Right renal pelvis (tissue), 4 donors: Measurements from ENCODE around the gene PRIMPOL. TPM values are rescaled to one million over a fixed set of nuclear protein-coding genes. Genes with fewer than 3 reads are reported as not detected.

ENCODE experiments used
- DNase-seq, 4 donors: peaks; one replicate each; pipeline ENCODE4 v3.0.0-alpha.2; 2013; ENCODE audit warnings: low read depth in 4 of 4, low spot score in 3 of 4, missing footprints in 1 of 4
- polyA plus RNA-seq, 4 donors: library from polyadenylated mRNA; unstranded; fragments of 120-200 nt; gene quantifications; one replicate each; pipeline ENCODE4 v1.2.1, GENCODE V29; 2013; ENCODE audit not compliant: insufficient read length in 4 of 4

PRIMPOL gene
- polyA plus RNA-seq, 4 donors = 27.3 to 36.4 (median 30.6) TPM

DNA sequence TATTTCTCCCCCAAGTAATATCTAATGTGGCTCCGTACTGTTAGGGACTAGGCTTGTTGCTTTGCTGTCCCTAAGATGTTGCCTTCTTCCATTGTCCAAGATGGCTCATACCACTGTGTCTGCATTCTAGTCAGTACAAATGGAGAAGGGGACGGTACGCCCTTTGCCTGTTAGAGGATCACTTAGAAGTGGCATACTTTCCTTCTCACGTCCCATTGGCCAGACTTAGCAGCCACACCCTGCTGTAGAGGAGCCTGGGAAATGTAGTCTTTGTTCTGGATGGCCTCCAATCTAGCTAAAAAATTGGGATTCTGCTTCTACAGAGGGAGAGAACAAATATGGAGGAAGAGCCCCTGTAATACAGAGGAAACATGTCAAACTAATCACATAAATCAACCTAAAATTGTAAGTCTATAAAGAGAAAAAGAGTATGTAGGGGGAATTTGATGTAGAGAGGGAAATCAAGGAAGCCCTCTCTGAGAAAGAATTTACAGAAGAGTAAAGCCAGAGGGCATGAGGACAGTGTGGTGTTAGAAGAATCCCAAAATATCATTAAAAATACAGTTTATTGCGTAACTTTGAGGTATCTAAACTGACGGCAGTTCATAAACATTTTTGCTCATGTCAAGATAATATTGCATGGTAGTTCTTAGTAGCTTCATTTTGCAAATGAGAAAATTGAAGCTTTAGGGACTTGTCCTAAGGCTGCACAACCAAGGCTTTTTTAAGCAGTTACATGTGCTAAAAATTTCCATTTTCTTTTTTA is 15.1 kb downstream of the PRIMPOL start:
- no peak for DNase-seq

DNA sequence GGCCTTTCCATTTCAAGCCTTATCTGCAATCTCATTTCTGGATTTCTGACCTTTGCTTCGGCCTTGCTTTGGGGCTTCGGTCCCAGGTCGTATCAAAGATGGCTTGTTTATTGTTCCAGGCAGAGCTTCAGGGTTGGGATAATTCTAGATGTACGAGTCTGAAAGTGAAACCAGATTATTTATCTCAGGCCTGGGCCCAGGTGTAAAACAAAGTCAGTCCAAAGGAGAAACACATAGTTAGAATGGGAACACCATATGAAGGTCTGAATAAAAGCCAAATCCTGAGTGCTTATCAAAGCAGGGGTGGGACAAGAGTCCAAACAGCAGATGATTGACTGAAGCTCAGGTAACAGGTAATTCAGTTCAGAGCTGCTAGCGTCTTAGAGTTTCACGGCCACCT is 17.1 kb downstream of the PRIMPOL start:
- no peak for DNase-seq

DNA sequence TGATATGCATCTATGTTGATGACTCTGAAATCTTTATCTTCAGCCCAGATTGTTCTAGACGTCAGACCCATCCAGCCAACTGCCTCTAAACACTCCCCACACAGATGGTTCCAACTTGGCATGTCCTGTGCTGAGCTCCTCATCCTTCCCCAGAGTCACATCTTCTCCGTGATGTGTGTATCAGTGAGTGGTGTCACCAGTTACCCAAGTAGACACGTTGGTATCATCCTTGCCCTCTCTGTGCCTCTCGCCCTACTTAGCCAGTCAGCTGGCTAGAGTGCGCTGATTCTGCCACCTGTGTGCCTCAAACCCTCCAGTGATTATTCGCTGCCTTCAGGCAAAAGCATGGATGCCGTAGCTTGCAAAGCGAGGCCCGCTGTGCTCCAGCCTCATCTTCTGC is 18.6 kb downstream of the PRIMPOL start:
- no peak for DNase-seq

DNA sequence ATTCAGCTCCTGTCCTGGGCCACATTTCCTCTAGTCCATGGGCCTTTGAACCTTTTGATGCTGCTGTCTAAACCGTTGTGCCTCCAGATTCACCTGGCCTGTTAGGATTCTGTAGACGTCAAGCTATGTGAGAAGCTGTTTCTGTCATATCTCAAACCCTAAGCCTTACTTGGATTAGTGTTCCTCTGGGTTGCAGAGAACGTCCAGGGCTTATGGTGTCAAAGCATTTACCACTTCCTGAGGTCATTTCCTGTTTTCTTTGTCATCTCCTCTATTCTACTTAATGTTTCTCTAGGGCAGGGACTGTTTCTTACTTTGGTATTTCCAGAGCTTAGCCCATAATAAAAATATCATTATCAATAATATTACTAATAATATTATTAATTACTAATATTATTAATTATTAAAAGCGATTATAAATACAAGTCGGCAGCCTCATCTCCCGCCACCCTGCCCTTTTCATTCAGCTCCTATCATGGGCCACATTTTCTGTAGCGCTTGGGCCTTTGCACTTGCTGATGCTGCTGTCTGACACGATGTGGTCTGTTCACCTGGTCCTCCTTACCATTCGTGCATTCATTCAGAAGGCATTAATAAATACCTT is 19.1 kb downstream of the PRIMPOL start:
- DNase-seq = no peak

DNA sequence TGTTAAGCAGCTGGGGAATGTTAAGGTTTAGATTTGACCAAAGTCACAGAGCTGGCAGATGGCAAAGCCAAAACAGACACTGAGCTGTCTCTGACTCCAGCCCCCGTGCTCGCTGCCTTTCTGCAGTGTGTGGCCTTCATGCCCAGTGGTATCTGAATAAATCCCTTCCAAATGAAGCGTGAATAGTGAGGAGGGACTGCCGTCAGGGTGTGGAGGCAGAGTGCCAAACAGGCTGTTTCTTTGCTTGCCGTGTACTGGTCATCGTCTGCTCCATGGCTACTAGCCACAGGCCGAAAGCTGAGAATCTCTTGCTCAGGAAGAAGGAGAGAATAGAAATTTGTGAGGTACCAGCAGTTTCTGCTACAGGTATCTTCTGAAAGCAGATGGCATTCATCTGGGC is 19.7 kb downstream of the PRIMPOL start:
- no peak for DNase-seq

DNA sequence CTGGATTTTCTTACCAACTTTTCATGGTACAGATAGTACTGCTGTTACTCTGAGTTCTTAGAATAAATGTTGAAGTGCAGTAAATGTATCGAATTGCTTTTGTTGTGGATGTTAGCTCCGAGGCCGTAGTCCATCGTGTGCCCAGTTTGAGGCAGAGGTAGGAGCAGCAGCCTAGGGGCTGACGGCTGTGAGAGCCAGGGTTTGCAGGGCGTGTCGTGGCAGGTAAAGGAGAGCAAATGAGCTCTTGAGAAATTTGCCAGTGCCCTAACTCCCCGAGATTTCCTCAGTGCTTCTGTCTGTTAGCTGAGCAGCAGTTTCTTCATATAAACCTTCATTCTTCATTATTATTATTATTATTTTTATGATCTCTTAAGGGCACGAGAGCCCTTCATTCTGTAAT is 21.6 kb downstream of the PRIMPOL start:
- no peak for DNase-seq

DNA sequence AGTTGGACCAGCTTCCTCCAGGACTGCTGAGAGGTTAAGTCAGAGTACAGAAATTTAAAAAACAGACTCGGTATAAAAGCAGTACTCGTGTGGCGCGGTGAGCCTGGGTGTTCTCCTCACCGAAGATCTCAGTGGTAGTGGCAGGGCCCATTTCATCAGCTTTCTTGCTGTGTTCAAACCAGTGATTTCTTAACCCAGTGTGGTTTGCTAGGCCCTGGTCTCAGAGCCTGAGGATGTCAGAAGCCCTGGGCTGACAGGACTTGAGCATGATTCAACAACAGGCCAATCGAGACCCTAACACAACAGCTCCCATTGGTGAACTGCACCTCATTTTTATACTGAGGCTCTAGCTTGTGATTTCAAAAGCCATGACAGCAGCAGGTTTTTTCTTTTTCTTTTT is 23.2 kb downstream of the PRIMPOL start:
- no peak for DNase-seq

DNA sequence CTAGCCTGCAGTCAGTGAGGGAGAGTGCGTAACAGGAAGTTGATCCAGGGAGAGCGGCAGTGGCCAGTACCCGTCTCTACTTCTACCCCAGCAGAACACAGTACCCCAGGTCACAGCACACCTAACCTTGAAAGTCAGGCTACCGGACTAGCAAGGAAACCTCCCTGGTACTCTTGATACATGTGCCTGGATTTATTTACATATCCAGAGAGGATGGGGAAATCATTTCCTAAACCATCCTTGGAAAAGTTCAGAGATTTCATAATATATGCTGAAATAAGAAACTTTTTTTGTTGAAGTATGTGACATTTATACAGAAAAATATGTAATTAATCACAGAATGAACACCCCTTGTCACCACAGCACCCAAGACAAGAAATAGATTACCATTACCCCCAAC is 24.5 kb downstream of the PRIMPOL start:
- no peak for DNase-seq

DNA sequence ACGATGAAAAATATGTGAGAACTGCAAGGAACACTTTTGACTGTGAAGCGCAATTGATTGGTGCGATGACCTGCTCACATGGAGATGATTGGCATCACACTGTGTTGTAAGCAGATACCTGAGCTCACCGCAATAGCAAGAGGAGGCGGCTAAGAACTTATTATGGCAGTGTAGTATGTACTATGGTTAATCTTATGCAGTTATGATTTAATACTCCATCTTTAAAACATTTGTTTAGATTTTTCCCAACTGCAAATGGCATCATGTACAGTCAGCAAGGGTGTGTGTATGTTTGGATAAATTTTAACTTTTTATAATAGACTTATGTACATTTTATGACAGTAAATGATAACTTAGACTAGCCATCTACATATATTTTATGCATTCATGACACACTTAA is 25.5 kb downstream of the PRIMPOL start:
- no peak for DNase-seq

DNA sequence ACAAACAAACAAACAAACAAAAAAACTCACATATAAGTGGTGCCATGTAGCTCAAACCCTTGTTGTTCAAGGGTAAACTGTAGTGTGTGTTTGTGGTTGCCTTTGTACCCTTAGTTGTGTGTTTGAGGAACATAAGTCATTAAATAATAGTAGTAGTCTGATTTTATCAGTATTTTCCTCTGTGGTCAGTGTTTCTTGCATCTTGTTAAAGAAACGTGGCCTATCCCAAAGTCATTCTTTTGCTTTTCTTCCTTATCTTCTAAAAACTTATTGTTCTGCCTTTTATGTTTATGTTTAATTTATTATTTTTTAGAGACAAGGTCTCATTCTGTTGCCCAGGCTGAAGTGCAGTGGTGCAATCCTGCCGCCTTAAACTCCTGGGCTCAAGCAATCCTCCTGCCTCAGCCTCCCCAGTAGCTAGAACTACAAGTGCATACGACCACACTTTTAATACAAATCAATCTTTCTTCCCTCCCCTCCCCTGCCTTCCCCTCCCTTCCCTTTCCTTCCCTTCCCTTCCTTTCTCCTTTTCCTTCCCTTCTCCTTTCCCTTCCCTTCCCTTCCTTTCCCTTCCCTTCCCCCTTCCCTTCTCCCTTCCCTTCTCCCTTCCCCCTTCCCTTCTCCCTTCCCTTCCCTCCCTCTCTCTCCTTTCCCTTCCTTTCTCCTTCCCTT is 26.4 kb downstream of the PRIMPOL start:
- no peak for DNase-seq

DNA sequence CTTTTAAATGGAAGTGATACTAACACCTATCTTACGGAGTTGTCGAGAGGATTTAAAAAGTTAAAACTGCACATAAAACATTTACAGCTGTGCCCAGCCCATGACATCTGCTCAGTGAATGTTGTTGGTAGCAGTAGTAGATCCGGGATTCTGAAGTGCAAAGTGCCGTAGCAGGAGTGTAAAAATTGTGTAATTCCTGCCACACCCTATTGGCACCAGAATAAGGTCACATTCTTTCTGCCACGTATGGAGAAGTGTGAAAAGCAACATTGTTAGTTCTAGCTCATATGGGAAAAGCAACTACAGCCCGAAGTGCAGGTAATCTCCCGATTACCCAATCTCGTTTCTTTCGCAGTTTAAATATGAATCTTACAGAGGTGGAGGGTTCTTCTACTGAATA is 31.2 kb downstream of the PRIMPOL start:
- DNase-seq = no peak

DNA sequence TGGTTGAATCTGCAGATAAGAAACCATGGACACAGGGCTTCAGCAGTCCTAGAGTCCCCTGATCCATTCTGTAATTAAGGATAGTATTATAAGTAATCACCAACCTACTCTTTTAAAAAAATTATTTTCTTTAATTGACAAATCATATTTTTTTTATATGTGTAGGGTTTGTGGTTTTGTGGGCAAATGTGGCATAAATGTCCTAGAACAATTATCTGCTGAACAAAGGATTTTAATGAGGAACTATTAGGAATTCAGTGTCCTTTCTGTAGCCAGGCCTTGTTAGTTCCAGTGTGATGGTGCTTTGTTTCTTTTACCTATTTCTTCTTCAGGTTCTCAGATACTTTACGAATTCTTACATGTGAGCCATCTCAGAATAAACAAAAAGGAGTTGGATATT is 32.4 kb downstream of the PRIMPOL start:
- DNase-seq = no peak

DNA sequence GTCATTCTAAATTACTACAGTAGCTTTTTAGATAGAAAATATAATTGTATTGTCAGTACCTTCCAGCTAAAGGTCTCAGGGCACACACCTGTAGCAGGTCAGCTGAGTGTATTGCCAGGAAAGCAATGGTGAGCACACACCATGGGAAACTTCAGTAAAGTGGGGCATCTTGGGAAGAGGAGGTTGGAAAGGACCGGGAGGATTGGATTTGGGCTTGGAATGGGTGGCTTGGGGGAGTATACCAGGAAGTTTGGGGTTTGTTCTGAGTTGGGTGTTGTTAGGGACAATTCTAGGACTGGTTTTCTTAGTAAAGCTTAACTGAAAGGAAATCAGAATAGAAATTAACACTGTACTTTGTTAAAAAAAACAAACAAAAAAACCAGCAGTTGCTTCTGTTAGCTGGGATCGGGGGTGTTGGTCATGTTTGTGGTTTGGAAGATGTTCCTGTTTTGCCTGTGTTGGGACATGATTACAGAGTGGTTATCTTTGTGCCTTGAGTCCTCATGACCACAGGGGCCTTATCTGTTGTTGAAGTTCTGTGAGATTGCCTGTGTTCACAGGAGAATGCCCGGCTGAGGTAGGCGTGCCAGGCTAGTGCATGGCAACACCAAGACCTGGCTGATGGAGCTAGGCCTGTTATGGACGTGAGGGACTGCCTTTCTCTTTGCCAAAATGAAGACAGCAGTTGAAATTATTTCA is 35.1 kb downstream of the PRIMPOL start:
- no peak for DNase-seq

DNA sequence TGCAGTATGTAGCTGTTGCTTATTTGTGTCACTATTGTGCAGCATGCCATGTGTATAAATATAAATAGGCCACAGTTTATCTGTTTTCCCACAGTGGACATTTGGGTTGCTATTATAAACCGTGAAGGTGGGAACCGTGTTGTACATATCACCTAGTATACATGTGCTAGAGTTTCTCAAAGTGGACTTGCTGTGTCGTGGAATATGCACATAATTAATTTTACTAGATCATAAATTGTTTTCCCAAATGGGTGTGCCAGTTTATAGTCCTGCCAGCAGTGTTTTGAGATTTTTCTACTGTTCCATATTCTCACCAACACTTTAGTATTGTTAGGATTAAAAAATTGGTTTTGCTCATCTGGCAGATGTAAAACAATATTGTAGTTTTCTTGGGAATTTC is 38.5 kb downstream of the PRIMPOL start:
- no peak for DNase-seq

DNA sequence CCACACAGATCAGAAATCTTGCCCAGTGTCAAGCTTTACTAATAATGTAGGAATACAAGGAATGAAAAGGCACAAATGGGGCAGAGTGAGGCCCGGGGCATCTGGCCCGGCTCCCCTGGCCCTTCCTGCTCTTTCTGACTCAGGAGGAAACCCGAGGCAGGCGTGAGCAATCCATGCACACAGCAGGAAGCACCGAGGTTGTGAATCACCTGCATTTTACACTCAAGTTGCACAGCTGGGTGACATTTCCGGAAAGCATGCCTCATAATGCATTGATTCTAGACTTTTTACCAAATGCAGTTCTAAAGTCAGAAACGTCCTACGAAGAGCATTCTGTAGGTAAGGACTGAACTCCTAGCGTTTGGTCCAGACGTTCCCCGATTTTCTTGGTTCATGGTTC is 38.9 kb downstream of the PRIMPOL start:
- no peak for DNase-seq

DNA sequence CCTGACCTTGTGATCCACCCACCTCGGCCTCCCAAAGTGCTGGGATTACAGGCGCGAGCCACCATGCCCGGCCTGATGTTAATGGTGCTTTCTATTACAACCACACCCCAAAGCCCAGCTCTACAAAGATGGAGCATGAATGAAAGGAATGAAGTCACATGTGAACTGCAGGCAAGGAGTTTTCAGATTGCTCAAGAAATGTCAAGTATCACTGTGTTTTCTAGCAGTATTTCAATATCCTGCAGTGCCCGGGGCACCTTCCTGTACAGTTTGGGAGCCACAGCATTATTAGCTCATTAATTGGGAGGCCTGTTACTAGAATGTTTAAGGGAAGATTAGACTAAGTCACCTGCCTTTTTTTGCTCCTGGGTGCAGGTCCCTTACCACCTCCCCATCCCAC is 40.1 kb downstream of the PRIMPOL start:
- no peak for DNase-seq

DNA sequence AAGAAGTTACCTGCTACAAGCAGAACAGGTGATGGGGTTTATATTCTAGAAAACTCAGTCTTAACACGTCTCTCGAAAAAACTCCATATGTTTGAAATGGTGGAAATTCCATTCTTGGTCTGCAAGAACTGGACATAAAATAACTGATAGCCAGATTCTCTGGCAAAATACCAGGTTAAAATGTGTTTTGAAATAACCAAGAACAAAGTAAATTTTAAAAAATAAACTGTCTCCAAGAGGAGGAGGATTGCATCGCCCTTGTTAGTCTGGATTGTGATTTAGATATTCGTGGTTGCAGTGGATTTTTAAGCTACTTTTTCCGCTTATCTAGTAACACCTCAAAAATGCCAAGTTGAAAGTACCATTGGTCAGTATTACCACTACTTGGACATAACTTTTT is 43.5 kb downstream of the PRIMPOL start:
- no peak for DNase-seq

DNA sequence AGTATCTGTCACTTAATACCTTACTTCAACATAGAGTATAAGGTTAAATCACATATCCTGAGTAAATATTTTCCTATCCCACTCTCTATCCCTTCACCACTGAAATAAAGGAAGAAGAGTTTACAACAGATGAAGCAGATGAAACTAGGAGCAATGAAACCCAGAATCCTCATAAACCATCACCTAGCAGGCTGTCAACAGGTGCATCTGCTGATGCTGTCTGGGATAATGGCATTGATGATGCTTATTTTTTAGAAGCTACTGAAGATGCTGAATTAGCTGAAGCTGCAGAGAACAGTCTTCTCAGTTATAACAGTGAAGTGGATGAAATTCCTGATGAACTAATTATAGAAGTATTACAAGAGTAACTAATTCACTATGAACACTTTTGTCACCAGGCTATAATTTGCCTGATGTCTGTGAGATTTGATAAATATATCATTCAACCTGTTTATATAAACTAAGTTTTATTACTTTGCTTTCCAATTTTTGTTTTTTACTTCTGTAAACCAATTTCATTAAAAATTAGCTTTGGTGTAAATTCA is 44.9 kb downstream of the PRIMPOL start:
- DNase-seq = no peak

DNA sequence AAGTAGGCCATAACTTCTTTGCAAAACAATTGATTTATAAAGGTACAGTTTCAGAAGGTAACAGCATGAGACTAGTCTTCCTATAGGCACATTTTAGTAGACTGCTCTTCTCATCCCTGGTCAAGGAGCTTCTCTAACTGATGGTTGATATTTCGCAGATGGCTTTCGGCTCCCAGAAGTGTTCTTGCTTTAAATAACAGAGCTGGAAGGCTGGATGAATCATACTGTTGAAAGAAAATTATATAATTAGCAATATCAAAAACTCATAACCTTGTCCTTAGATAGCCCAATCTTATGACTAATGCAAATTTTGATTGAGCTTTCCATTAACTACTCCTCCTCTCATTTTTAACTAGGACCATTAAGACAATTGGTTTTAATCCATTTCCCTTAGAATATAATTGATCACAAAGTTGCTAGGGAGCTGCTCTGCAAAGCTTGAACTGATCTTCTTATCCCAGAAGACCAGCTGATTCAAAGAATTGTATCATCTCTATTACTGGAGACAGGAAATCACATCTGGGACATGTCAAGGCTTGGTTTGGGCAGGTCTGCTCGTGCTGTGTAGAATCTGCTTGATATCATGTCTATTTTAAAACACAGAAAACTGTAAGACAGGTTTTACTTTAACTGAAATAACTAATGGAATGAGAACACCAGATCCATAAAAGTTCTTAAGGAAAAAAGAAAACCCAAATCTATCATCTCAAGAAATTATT is 45.8 kb downstream of the PRIMPOL start:
- DNase-seq = no peak

DNA sequence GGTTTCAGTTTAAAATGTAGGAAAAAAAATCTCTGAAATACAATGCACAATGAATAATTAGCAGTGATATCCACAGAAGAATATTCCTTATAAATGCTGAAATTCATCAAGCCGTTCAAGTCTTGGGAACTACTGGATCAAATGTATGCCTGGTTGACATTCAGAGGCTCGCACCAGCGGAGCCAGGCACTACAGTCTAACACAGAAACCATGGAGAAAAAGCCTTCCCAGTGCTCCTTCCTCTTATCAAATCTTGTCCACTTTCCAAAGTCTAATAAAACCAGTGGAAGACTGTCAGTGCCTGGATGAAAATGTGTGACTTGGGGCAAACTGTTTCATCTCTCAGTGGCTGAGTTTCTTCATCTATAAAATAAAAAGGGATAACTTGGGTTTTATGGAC is 48.4 kb downstream of the PRIMPOL start:
- no peak for DNase-seq

DNA sequence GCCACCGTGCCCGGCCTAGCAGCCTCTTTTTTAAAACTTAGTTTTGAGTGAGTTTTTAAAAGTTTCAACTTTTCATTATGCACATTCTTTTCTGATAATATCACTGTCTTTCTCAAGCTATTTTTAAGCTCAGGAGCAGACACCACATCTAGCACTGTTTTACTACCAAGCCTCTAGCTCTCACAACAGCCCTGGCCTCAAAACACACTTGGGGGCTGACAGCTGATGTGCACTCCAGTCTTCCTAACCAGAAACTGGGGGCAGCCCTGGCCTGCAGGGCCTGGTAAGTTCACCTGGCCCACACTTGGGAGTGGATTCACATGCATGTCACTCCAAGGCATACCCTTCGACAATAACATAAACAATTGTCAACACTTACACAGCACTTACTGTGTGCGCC is 50.4 kb downstream of the PRIMPOL start:
- no peak for DNase-seq
